Measurements from ENCODE around the gene SIRT4. TPM values are rescaled to one million over a fixed set of nuclear protein-coding genes. Genes with fewer than 3 reads are reported as not detected.

The SIRT4 gene
- total and polyA plus RNA-seq, 2 of the 4 experiments (the other 2 are of a cell fraction), result 0.87 to 2.0 TPM

GRCh38 chr12:120314220-120314619 is 12.1 kb downstream of the SIRT4 start:
- ChIA-PET CTCF (no interaction called here), POLR2A (ENCODE audit: unreplicated experiment) (no interaction called here)
- Histone ChIP-seq H3K14ac (replicated peaks; ENCODE audit: low read depth, low read length) (no peak overlapping the region), H3K79me1 (ENCODE audit: low read depth in 1 of 2, low read length in 2 of 2) (no peaks in the 10 kb centered on the region), H3K4me3 (ENCODE audit: insufficient read depth, low read depth, low read length) (no peak overlapping the region), H2AK5ac (ENCODE audit: low read depth, low read length) (no peak overlapping the region), H3K27ac (ENCODE audit: insufficient read depth, low read length) (no peak overlapping the region), H3K36me3 (ENCODE audit: control insufficient read depth, insufficient read depth, low read length) (no peaks in the 10 kb centered on the region), H3K23ac (ENCODE audit: low read depth, low read length) (no peak overlapping the region), H2BK120ac (ENCODE audit: low read depth, low read length) (no peak overlapping the region), H3K9ac (ENCODE audit: low read depth, low read length) (no peak overlapping the region), H3K4ac (ENCODE audit: low read depth, low read length) (no peak overlapping the region), H2BK5ac (ENCODE audit: low read depth, low read length, poor library complexity, severe bottlenecking) (no peak overlapping the region), H2BK20ac (ENCODE audit: low read depth, low read length) (no peak overlapping the region), H2AFZ (replicated peaks; ENCODE audit: low read length, poor library complexity) (no peak overlapping the region), H2BK15ac (ENCODE audit: low read depth, low read length) (no peak overlapping the region), H3K9me3 (ENCODE audit: control insufficient read depth, insufficient read depth, low read length) (no peaks in the 10 kb centered on the region), H3K27me3 (ENCODE audit: control insufficient read depth, insufficient read depth, low read length) (no peaks in the 10 kb centered on the region), H4K91ac (ENCODE audit: insufficient read depth, low read depth, low read length) (no peak overlapping the region), H4K8ac (ENCODE audit: low read depth in 2 of 2, low read length in 2 of 2) (no peak overlapping the region), H3K4me2 (ENCODE audit: low read depth, low read length) (no peak overlapping the region), H3K18ac (ENCODE audit: low read depth, low read length) (no peak overlapping the region), H4K5ac (ENCODE audit: low read depth, low read length) (no peak overlapping the region), H3K9me1 (ENCODE audit: insufficient read depth, low read length) (no peaks in the 10 kb centered on the region), H3K56ac (ENCODE audit: extremely low read depth, insufficient read depth, low read length) (no peak overlapping the region), H3K4me1 (ENCODE audit: control insufficient read depth, insufficient read depth, low read length) (peaks cover 3% of the 10 kb centered on the region), H4K20me1 (ENCODE audit: insufficient read depth, low read length) (no peaks in the 10 kb centered on the region), H2AK9ac (replicated peaks; ENCODE audit: low read depth, low read length, poor library complexity) (no peak overlapping the region)
- no TSS peak for BruUV-seq (replicated peaks)
- no CpG with 5 or more reads among the region's 5 CpGs for WGBS, 2 experiments (ENCODE audit: extremely low coverage in 2 of 2, insufficient read length in 1 of 2)
- intact Hi-C loops (cut with micrococcal nuclease), result no loop called here
- ATAC-seq (ENCODE audit: low read depth) (no peak), DNase-seq (no peak)
- in situ Hi-C loops (cut with MboI; ENCODE audit: low sequenced_read_pairs), result no loop called here
- dilution Hi-C loops (cut with HindIII; ENCODE audit: low sequenced_read_pairs, unreplicated experiment), result no loop called here
- TF ChIP-seq USF2 (IDR thresholded peaks at IDR 0.05; ENCODE audit: low read depth, low read length), result no peak
- no peak for TF ChIP-seq NFE2L2 (IDR thresholded peaks at IDR 0.05; ENCODE audit: low read depth, low read length)
- 0 out of 2 replicates have a peak, but pooled peaks have one; percentile 18 for TF ChIP-seq CTCF (conservative IDR thresholded peaks at IDR 0.05; ENCODE audit: low read depth, low read length)
